Stimulated activated CD4-positive, alpha-beta T cell treated with anti-CD3 and anti-CD28 coated beads, Interleukin-2, amount 100 ng/mL, for 24 hours (primary cell): Measurements from ENCODE around the gene PHYHD1.

Source experiments
- DNase-seq, 2 donors: peaks; one replicate each; pipeline ENCODE4 v3.0.0-alpha.2; 2020

PHYHD1 gene

GRCh38 chr9:128920381-128921058, at the start of gene PHYHD1:
PHYHD1 (plus strand) TSS chr9:128920982; CDS start chr9:128922324, 1,342 bp downstream.
- no peak for DNase-seq

GRCh38 chr9:128877852-128878251, 42.9 kb upstream of the PHYHD1 start:
- no peak for DNase-seq

DNA sequence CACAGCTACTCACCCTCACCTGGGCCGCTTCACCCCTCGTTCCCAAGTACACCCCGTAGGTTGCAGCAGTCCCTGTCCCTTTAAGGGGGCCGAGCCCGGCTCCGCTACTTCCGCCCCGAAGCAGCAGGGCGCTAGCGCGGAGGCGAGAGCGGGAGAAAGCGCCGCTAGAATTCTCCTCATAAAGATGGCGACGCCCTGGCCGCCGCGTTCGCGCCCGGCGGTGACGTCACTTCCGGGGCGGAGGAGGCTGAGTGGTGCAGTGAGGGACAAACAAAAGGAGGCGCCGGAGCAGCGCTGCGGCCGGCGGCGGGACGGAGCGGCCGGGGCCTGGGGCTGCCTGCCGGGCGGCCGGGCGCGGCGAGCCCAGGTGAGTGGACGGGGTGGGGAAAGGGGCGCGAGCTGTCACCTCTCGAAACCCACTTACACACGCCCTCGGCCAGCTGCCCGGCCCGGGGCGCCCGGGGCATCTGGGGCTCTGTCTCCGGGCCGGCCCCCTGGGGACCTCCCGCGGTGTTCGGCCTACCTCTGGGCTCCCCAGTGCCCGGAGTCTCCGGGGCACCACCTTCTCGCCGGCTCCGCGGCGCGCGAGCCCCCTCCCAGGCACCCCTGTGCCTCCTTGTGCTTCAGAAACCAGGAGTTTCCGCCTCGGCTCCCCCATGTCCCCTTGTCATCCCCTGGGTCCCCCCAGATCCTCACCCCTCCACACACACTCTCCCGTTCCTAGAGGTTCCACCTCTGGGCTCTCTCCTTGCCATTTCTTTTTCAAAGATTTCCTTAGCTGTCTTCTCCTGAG, 38.7 kb upstream of the PHYHD1 start, which contains the start of the genes KYAT1 and LRRC8A:
KYAT1 (minus strand) TSS at position 67 of the 793 bp plus-strand sequence. CDS start 36,545 bp downstream, outside the sequence.
LRRC8A (plus strand) TSS at position 250 of the 793 bp plus-strand sequence. CDS start 25,032 bp downstream, outside the sequence.
- peak; percentile 99 for DNase-seq

DNA sequence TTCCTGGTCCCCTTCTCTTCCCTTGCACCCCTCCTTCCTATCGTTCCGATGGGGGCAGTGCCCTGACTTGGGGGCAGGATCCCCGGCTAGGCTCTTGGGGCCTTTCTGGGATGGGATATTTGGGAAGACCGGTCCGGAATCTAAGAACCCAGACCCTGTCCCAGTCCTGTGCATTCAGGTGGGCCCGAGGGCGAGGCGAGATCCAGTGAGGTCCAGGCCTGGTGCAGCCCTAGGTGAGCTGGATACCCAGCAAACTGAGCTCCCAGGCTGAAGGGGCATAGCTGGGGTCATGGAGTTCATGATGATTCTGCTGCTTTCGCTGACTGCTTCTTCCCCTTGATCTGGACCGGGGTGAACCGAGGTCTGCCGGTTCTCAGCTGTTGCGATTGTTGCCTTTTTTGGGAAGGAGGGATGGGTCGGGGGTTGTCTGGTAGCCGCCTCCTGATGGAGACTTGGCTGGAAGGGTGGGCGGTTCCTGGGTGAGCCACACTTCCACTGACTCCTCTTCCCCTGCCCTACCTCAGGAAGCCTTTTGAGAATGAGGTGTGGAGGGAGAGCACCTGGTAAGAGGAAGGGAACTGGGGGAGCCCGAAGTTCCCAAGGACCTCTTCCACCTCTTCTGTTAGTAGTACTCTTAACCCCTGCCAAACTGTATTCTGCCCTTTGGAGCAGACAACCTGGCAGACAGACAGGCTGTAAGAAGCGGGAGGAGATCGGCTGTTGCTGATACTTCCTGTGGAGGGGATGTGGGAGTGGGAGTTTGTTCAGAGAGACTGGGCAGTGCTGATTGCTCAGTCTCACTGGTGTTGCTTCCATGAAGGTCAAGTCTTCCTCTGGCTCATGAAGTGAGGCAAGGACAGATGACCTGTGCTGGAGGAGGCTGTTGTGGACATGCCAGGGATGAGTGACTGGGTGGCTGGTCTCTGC, 37.8 kb upstream of the PHYHD1 start:
- peak in 1 of 2 donors; percentile 22 for DNase-seq

DNA sequence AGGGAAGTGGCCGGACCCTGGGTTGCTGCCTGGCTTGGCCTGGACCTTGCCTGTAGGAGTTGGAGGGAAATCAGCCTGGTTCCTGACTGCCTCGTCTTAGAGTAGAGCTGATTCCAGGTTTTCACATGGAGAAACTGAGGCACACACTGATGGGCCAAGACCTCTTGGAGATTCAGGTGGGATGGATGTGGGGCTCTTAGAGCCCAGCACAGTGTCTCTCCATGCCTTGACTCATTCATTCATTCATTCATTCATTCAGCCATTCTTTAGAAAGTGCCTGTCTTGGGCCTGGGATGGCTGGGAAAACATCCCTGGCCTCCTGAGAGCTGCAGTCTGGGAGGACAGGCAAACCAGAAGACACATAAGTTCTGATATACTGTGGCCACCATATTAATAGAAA, 36.6 kb upstream of the PHYHD1 start:
- no peak for DNase-seq

DNA sequence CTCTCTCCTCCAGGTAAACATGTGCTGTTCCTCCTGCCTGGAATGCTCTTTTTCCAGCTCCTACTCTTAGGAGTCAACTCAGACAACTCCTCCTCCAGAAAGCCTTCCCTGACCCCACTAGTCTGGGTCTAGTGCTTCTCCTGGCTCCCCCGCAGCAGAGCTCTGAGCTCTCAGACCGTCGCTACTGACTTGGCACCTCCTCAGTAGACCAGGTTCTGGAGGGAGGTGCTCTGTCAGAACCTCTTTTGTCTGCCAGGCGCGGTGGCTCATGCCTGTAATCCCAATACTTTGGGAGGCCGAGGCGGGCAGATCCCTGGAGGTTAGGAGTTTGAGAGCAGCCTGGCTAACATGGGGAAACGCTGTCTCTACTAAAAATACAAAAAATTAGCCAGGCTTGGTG, 35.4 kb upstream of the PHYHD1 start:
- no peak for DNase-seq

- no peak for DNase-seq
Measured at GRCh38 chr9:128885798-128886197, 35.0 kb upstream of the PHYHD1 start.

GRCh38 chr9:128886211-128886891, 34.4 kb upstream of the PHYHD1 start:
- DNase-seq, result no peak

GRCh38 chr9:128887049-128887448, 33.7 kb upstream of the PHYHD1 start:
- no peak for DNase-seq

- no peak for DNase-seq
Measured at GRCh38 chr9:128887914-128888350, 32.9 kb upstream of the PHYHD1 start.

DNA sequence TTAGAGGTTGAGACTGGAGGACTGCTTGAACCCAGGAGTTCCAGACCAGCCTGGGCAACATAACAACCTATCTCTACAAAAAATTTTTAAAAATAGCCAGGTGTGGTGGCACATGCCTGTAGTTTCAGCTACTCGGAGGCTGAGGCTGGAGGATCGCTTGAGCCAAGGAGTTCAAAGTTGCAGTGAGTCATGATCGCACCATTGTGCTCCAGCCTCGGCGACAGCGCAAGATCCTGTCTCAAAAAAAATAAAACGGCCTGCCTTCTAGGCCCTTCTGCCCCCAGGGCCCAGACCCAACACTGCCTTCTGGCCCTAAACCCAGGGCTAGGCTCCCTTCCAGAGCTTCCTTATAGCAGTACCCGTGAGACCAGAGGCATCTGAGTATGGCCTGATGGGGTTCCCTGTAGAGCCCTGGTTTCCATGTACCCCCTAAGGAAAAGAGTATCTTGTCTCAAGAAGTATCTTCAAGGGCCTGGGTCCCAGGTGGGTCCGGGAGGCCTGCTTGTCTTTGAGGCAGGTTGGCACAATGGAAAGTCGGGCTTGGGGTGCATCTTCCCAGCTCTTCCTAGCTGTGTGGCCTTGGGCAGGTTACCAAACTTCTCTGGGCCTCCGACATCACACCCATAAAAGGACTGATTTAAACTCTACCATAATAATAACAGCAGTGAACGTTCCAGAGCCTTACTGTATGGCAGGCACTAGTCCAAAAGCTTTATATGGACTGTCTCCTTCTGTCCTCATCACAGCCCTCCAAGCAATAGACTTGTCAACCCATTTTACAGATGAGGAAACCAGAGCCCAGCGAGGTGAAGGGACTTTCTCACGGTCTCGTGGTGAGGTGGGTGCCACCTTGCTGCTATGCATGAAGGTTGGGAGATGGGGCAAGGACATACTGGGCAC, 29.2 kb upstream of the PHYHD1 start:
- DNase-seq, result no peak

GRCh38 chr9:128892221-128892921, 28.4 kb upstream of the PHYHD1 start:
- peak in 1 of 2 donors; percentile 17 for DNase-seq

DNA sequence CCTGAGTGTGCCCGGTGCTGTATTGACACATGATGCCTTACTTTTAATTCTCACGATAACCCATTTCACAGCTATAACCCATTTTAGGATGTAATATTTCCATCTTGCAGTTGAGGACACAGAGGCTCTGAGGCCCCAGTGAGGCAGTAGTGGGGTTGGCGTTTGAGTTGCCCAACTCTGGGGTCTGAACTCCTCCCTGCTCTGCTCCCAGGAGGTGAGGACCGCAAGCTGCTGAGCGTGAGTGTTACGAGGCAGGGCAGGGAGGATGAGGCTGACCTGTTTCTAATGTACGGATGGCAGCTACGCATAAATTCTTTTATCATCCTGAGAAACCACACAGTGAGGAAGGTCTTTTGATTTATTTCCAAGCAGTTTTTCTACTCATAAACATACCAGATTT, 27.4 kb upstream of the PHYHD1 start:
- DNase-seq, result no peak

GRCh38 chr9:128894764-128895163, 26.0 kb upstream of the PHYHD1 start:
- DNase-seq, result no peak

DNA sequence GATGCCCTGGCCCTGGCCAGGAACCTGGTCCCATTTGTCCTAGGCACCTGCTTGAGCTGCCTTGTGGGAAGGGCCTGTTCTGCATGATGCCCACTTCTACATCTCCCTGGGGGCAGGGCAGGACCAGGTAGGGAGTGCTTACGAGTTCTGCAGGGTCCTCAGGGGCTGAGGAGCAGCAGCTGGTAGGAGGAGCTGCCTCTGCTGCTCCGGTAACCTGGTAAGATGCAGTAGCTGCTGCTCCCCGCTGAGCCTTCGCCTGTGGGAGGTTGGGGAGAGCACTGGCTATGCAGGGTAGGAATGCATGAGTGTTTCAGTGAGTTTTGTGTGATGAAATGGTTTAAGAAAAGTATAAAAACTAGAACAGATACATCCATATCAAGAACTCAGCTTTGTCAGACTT, 25.2 kb upstream of the PHYHD1 start:
- DNase-seq, result no peak

GRCh38 chr9:128898382-128898781, 22.4 kb upstream of the PHYHD1 start:
- DNase-seq, result no peak

DNA sequence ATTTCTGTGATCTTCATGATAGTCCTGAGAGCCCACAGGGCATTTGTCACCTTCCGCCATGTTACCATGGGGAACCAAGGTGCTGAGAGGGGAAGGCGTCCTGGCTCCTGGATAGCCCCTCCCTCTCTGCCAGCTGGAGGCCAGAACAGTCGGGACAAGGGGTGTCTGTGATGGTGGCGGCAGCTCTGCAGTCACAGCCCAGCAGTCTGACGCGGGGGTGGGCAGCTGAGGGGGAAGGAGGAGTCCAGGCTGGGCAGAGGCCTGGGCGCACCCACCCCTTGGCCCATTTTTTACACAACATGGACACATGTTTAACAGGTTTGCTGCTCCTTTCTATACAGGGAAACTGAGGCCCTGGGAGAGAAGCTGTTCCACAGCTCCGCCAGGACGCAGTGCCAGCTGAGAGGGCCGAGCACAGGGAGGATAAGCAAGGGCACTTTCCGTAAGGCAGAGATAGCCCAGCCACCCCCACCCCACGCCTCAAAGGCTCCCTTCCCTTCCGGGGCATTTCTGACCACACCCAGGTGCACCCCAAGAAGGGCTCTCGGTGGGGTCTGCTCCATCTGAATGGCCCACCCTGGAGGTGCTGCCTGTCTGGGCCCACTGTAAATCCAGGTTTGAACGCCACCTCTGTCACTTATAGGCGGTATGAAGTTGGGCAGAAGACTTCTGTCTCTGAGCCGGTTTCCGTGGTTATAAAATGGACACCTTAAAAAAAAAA, 21.8 kb upstream of the PHYHD1 start:
- no peak for DNase-seq

GRCh38 chr9:128899566-128900322, 21.0 kb upstream of the PHYHD1 start:
- peak; percentile 28 to 30 for DNase-seq

- no peak for DNase-seq
Measured at GRCh38 chr9:128901379-128901778, 19.4 kb upstream of the PHYHD1 start.
